Ovary (tissue), 3 donors: ENCODE results near the gene ME2.

Source experiments
- CTCF ChIP-seq, 3 donors: fragments of 450-650 bp in 2 of 3; fragments of 200-600 bp in 1 of 3; IDR thresholded peaks; one replicate each; pipeline versions ENCODE4 v1.5.1 to v1.8.0; 2016 to 2022; ENCODE audit warnings: antibody characterized with exemption in 3 of 3, mild to moderate bottlenecking in 1 of 3
- POLR2A ChIP-seq: fragments of 450-650 bp; IDR thresholded peaks from one replicate; pipeline ENCODE4 v1.6.1; 2017; ENCODE audit warnings: antibody characterized with exemption, mild to moderate bottlenecking, moderate library complexity
- donor health status: DM: no; HTN: no; CAD: no.

- TF ChIP-seq CTCF (IDR thresholded peaks at IDR 0.05), result no peak
- no peak for TF ChIP-seq POLR2A
Observed at GRCh38 chr18:50981381-50981780, 102.5 kb downstream of the ME2 start.
